OCI-LY3 (cell line): ENCODE results near the gene GFI1B.

Source experiments
- H2AFZ ChIP-seq: fragments of 200-600, 300-600 bp; shearing (Covaris generic); 2 replicates; pipeline ENCODE4 v1.6.0; 2014; ENCODE audit warnings: antibody characterized with exemption, low read depth, low read length
- H3K27ac ChIP-seq: fragments of 200-600, 300-600 bp; sonication (generic); 2 replicates; pipeline ENCODE4 v1.5.1; 2014; ENCODE audit warnings: mild to moderate bottlenecking, low read length, moderate library complexity, mixed read lengths
- H3K27me3 ChIP-seq: fragments of 200-600, 300-600 bp; sonication (generic); 2 replicates; pipeline ENCODE4 v1.6.1; 2014; ENCODE audit warnings: low read depth, low read length, mixed read lengths
- H3K36me3 ChIP-seq: fragments of 200-600, 300-600 bp; sonication (generic); replicated peaks from 2 replicates; pipeline ENCODE3; 2014; ENCODE audit warnings: low read depth, low read length, mixed read lengths
- H3K4me1 ChIP-seq: fragments of 300-600, 200-600 bp; sonication (generic); 2 replicates; pipeline ENCODE4 v1.6.1; 2014; ENCODE audit warnings: low read length, mixed read lengths
- H3K4me2 ChIP-seq: fragments of 200-600, 300-600 bp; sonication (generic); 2 replicates; pipeline ENCODE4 v1.6.1; 2014; ENCODE audit warnings: low read length, mixed read lengths
- H3K4me3 ChIP-seq: fragments of 300-600, 200-600 bp; sonication (generic); 2 replicates; pipeline ENCODE4 v1.5.1; 2014; ENCODE audit warnings: antibody characterized with exemption, mild to moderate bottlenecking, low read length, moderate library complexity
- H3K79me2 ChIP-seq: fragments of 300-600, 200-600 bp; shearing (Covaris generic); 2 replicates; pipeline ENCODE4 v1.6.1; 2014; ENCODE audit warnings: mild to moderate bottlenecking, low read length, mixed read lengths
- H3K9ac ChIP-seq: fragments of 300-600, 200-600 bp; shearing (Covaris generic); 2 replicates; pipeline ENCODE4 v1.6.0; 2014; ENCODE audit warnings: mild to moderate bottlenecking, low read length, moderate library complexity
- H3K9me3 ChIP-seq: fragments of 200-600, 300-600 bp; shearing (Covaris generic); 2 replicates; pipeline ENCODE4 v1.6.1; 2014; ENCODE audit warnings: low read length, mixed read lengths; ENCODE audit not compliant: insufficient read depth
- H4K20me1 ChIP-seq: fragments of 200-600, 300-600 bp; sonication (generic); 2 replicates; pipeline ENCODE4 v1.6.1; 2016; ENCODE audit warnings: low read length, mixed read lengths; ENCODE audit not compliant: insufficient read depth
- CTCF ChIP-seq: fragments of 200-600, 300-600 bp; sonication (generic); IDR thresholded peaks from 2 replicates; pipeline ENCODE4 v1.5.1; 2014; ENCODE audit warnings: antibody characterized with exemption, low read length, low read depth
- EZH2phosphoT487 ChIP-seq: fragments of 200-600 bp; shearing (Covaris generic); IDR thresholded peaks from 2 replicates; pipeline ENCODE4 v1.6.1; 2018; ENCODE audit warnings: antibody characterized with exemption, mixed run types, low read depth

GFI1B gene

GRCh38 chr9:133023117-133023890, 44.8 kb downstream of the GFI1B start:
- H3K4me2 ChIP-seq: peak overlapping the region; percentile 49
- peaks cover 14% of the 10 kb centered on the region for H3K4me1 ChIP-seq
- no peaks in the 10 kb centered on the region for H3K79me2 ChIP-seq
- H2AFZ ChIP-seq: peak overlapping the region; percentile 82
- H3K9ac ChIP-seq: no peak overlapping the region
- TF ChIP-seq EZH2phosphoT487 (no peak), CTCF (no peak)
- H3K27me3 ChIP-seq: 0 out of 2 replicates have a peak, but pooled peaks cover under 1% of the 10 kb centered on the region
- H3K27ac ChIP-seq: no peak overlapping the region
- H3K9me3 ChIP-seq: no peaks in the 10 kb centered on the region
- H3K36me3 ChIP-seq: no peaks in the 10 kb centered on the region
- H4K20me1 ChIP-seq: no peaks in the 10 kb centered on the region
- peak overlapping the region; percentile 59 for H3K4me3 ChIP-seq

GRCh38 chr9:133026426-133026825, 47.9 kb downstream of the GFI1B start:
- H3K27me3 ChIP-seq: no peaks in the 10 kb centered on the region
- H3K9ac ChIP-seq: no peak overlapping the region
- H3K9me3 ChIP-seq: no peaks in the 10 kb centered on the region
- H3K4me1 ChIP-seq: peaks cover 19% of the 10 kb centered on the region
- no peak for TF ChIP-seq EZH2phosphoT487
- TF ChIP-seq CTCF: no peak
- H3K79me2 ChIP-seq: peaks cover 17% of the 10 kb centered on the region
- no peak overlapping the region for H3K27ac ChIP-seq
- peaks cover 3% of the 10 kb centered on the region for H3K36me3 ChIP-seq
- H3K4me2 ChIP-seq: no peak overlapping the region
- no peak overlapping the region for H2AFZ ChIP-seq
- H3K4me3 ChIP-seq: no peak overlapping the region
- no peaks in the 10 kb centered on the region for H4K20me1 ChIP-seq

GRCh38 chr9:133027134-133027533, 48.6 kb downstream of the GFI1B start:
- TF ChIP-seq EZH2phosphoT487: no peak
- TF ChIP-seq CTCF: no peak
- H4K20me1 ChIP-seq: no peaks in the 10 kb centered on the region
- no peak overlapping the region for H3K4me2 ChIP-seq
- no peaks in the 10 kb centered on the region for H3K27me3 ChIP-seq
- peaks cover 24% of the 10 kb centered on the region for H3K4me1 ChIP-seq
- H2AFZ ChIP-seq: no peak overlapping the region
- peaks cover 9% of the 10 kb centered on the region for H3K36me3 ChIP-seq
- no peak overlapping the region for H3K9ac ChIP-seq
- H3K4me3 ChIP-seq: no peak overlapping the region
- H3K27ac ChIP-seq: no peak overlapping the region
- H3K79me2 ChIP-seq: peaks cover 24% of the 10 kb centered on the region
- 0 out of 2 replicates have a peak, but pooled peaks cover 6% of the 10 kb centered on the region for H3K9me3 ChIP-seq

GRCh38 chr9:133028221-133028620, 49.7 kb downstream of the GFI1B start:
- Histone ChIP-seq H3K36me3 (peaks cover 19% of the 10 kb centered on the region), H3K27me3 (no peaks in the 10 kb centered on the region), H3K27ac (no peak overlapping the region), H2AFZ (no peak overlapping the region), H3K4me1 (peaks cover 21% of the 10 kb centered on the region), H3K9ac (no peak overlapping the region), H3K79me2 (peaks cover 35% of the 10 kb centered on the region), H3K4me2 (no peak overlapping the region), H3K9me3 (0 out of 2 replicates have a peak, but pooled peaks cover 6% of the 10 kb centered on the region), H3K4me3 (no peak overlapping the region), H4K20me1 (no peaks in the 10 kb centered on the region)
- TF ChIP-seq CTCF (no peak), EZH2phosphoT487 (no peak)
